ENCODE data around the gene BDKRB2. TPM values are rescaled to one million over a fixed set of nuclear protein-coding genes. Genes with fewer than 3 reads are reported as not detected.

The BDKRB2 gene
- total RNA-seq, 1 experiment from 2014 or later, result 3.0 TPM

DNA sequence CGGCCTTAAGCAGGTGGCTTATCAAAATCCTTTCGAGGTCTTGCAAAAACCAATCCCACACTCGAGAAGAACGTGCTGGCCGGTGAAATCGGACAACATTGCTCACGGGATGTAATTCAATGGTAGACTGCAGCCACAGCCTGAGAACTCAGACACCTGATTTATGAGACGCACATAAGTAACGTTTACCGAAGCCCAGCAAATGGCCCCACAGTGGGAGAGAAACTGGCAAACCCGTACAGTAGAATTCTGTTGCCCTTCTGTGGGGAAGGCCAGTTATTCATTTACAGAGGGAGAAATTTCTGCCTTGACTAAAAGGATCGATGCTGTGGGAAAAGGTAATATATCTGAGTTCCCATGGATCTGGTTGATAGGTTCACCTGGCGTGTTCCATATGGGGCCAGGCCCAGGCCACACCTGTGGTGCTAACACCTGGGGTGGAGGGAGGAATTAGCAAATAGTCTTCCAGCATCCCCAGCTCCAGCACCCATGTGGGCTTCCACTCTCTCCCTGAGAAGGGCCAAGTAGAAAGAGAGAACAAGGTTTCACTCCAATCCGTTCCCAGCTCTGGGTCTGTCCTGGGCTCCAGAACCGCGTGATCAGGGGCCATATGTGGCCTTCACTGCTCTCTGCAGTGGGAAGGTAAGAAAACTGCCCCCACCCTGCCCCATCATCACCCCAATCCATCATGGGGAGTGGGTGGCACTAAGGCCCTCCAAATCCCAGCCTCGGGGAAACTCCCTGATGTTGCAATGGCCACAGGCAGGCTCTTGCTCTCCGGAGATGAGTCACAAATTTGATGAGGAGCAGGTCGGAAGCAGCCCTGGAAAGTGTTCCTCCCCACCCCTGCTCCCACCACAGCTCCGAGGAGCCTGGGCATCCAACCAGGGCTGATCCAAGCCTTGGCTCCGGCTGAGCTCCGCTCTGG, 64.1 kb downstream of the BDKRB2 start:
- DNase-seq, result no peak
- no peaks in the 10 kb centered on the region for H3K36me3 ChIP-seq (replicated peaks; ENCODE audit: control insufficient read depth, insufficient read depth, low read length)
- no peaks in the 10 kb centered on the region for H3K27me3 ChIP-seq (ENCODE audit: control insufficient read depth, insufficient read depth, low read length)
- H3K4me3 ChIP-seq (ENCODE audit: insufficient read depth, low read depth, low read length), result no peak overlapping the region

DNA sequence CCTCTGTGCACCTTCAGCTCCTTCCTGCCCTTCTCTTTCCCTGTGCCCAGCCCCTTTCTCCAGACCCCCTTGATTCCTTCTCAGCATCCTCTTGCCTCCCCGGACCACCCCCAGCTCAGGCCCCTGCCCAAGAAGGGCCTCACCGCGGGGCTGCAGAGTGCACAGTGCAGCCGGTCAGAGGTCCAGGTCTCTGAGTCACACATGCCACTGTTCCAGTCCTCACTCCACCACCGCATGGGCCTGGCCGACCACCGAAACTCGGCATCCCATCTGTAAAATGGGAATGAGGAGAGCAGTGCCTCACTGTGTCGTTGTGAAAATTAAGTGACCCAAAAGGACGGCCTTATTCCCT, 64.7 kb downstream of the BDKRB2 start:
- H3K4me3 ChIP-seq (ENCODE audit: insufficient read depth, low read depth, low read length), result no peak overlapping the region
- DNase-seq, result no peak

DNA sequence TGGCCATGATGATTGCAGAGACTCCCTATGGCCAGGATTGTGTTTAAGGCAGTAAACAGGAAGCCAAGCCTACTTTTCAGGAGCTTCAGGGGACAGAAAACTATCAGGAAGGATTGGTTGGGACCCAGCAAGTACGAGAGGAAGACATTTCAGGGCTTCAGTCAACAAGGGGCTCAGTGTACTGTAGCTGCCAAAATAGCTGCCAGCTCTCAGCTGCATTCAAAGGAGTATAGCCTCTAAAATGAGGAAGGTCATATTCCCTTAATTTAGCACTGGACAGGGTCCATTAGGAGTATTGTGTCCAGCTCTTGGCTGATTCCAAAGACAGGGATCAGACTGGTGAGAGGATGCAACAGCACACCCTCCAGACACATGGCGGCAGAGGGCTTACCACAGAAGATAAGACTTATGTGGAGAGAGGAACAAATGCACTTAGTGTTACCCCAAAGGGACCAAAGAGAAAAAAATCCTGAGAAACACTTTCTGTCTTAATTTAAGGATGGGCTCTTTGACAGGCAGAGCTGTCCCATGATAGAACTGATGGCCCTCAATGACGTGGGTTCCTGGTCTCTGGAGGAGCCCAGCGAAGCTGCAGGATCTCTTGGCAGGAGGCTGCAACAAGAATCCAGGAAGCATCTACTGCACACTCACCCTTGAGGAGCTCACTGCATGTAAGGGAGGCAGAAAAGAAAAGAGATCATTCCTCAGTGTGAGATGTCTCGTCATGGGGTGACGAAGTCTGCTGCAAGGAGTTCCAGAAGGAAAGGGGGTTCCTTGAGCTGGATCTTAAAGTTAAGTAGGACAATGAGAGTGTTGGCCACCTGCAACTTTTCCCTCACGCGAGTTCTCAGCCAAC, 66.2 kb downstream of the BDKRB2 start:
- no peaks in the 10 kb centered on the region for H3K27me3 ChIP-seq (ENCODE audit: control insufficient read depth, insufficient read depth, low read length)
- no peak for DNase-seq
- H3K4me3 ChIP-seq (ENCODE audit: insufficient read depth, low read depth, low read length), result no peak overlapping the region
- no peaks in the 10 kb centered on the region for H3K36me3 ChIP-seq (replicated peaks; ENCODE audit: control insufficient read depth, insufficient read depth, low read length)

More for the DNA sequence above, 64.7 kb downstream of the BDKRB2 start:
- no peaks in the 10 kb centered on the region for H3K27me3 ChIP-seq (ENCODE audit: control insufficient read depth, insufficient read depth, low read length)
- no peaks in the 10 kb centered on the region for H3K36me3 ChIP-seq (replicated peaks; ENCODE audit: control insufficient read depth, insufficient read depth, low read length)

DNA sequence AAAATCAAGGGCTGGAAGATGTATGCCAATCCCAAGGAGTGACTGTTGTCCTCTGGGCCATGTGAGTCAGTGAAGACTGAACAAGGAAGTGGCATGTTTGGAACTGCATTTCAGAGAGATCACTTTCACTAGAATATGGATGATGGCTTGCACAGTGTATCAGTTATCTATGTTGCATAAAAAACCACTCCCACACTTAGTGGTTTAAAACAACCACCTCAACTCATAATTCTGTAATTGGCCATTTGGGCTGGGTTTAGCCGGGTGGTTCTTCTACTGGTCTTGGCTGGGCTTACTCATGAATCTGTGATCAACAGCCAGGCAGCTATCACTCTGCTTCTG, 66.8 kb downstream of the BDKRB2 start:
- no peaks in the 10 kb centered on the region for H3K36me3 ChIP-seq (replicated peaks; ENCODE audit: control insufficient read depth, insufficient read depth, low read length)

DNA sequence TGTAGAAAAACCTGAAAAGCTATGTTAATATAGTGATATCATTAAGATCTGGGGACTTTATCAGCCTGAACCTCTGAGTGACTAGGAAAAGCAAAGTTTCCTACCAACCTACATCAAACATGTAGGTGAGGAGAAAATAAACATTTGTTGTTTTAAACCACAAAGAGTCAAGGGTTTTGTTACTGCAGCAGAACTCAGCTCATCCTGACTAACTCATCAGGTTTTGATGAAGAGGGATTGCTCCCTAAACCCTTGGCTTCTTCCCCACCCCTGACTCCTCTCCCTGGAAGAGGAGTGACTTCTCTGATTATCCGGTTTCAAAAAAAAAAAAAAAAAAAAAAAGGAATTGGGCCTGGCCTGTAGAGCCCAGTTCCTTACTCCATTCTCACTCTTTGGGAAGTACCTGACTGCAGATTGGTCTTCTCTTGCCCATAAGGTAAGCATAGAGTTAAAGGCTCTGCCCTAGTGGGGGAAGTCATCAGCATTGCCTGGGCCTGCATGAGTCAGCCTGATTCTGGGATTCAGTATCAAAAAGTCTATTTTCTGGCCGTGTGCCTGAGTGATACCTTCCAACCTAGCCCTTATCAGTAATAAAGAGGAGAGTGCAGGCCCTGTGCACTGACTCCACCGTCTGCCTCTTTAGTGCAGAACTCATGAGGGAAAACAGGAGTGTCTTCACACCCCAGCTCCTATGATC, 68.3 kb downstream of the BDKRB2 start:
- DNase-seq, result no peak
- no peaks in the 10 kb centered on the region for H3K27me3 ChIP-seq (ENCODE audit: control insufficient read depth, insufficient read depth, low read length)
- no peak overlapping the region for H3K4me3 ChIP-seq (ENCODE audit: insufficient read depth, low read depth, low read length)
- H3K36me3 ChIP-seq (replicated peaks; ENCODE audit: control insufficient read depth, insufficient read depth, low read length), result no peaks in the 10 kb centered on the region

More for the DNA sequence above, 66.8 kb downstream of the BDKRB2 start:
- Histone ChIP-seq H3K4me3 (ENCODE audit: insufficient read depth, low read depth, low read length) (no peak overlapping the region), H3K27me3 (ENCODE audit: control insufficient read depth, insufficient read depth, low read length) (no peaks in the 10 kb centered on the region)
- no peak for DNase-seq

DNA sequence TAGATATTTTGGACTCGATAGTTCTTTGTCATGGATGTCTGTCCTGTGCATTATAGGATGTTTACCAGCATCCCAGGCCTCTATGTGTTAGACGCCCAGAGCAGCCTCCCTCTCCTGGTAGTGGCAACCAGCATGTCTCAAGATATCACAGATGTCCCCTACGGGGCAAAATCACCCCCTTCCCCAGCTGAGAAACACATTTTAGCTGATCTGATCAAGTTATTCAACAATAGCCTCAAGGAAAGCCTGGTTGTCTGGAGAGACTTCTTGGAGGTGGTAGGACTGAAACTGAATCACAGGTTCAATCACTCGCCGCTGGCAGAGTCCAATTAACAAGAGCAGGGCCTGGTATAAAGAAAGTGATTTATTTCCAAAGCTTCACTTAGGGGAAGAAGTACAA, 69.0 kb downstream of the BDKRB2 start:
- Histone ChIP-seq H3K27me3 (ENCODE audit: control insufficient read depth, insufficient read depth, low read length) (no peaks in the 10 kb centered on the region), H3K4me3 (ENCODE audit: insufficient read depth, low read depth, low read length) (no peak overlapping the region), H3K36me3 (replicated peaks; ENCODE audit: control insufficient read depth, insufficient read depth, low read length) (no peaks in the 10 kb centered on the region)
- DNase-seq, result no peak

DNA sequence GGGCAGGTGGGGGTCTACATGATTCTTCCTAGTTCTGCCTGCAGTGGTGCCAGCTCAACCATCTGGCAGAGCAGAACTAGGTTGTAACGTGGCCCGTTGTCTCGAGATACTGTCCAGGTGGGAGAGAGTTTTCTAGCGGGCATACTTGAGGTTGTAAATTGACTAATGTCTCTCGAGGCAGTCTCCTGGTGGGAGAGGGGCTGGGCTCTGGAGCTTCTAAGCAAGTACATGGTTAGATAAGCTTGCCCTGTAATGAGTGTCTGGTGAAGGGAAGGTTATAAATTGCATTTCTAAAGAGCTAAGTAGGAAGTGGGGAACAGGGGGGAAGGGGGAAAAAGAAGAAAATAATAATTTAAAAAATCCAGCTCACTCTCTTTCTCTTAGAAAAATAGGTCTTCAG, 69.5 kb downstream of the BDKRB2 start:
- Histone ChIP-seq H3K36me3 (replicated peaks; ENCODE audit: control insufficient read depth, insufficient read depth, low read length) (no peaks in the 10 kb centered on the region), H3K27me3 (ENCODE audit: control insufficient read depth, insufficient read depth, low read length) (no peaks in the 10 kb centered on the region), H3K4me3 (ENCODE audit: insufficient read depth, low read depth, low read length) (no peak overlapping the region)
- no peak for DNase-seq

DNA sequence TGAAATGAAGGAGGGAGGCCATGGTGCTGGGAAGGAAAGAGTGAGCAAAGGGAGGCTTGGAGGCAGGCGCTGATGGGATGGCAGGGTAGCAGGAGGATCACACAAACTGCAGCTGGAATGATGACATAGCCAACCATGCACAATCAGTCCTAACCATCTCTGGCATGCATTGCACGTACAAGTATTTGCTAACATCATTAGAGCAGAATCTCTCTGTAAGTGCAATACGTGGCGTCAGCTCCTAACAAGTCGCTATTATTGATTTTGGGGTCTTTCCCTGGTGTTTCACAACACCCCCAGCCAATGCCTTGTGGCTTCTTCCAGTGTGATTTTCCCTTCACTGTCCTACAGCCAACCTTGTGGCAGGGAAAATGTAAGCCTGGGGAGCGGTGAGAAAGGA, 69.9 kb downstream of the BDKRB2 start:
- Histone ChIP-seq H3K36me3 (replicated peaks; ENCODE audit: control insufficient read depth, insufficient read depth, low read length) (no peaks in the 10 kb centered on the region), H3K27me3 (ENCODE audit: control insufficient read depth, insufficient read depth, low read length) (no peaks in the 10 kb centered on the region), H3K4me3 (ENCODE audit: insufficient read depth, low read depth, low read length) (no peak overlapping the region)
- DNase-seq, result no peak

DNA sequence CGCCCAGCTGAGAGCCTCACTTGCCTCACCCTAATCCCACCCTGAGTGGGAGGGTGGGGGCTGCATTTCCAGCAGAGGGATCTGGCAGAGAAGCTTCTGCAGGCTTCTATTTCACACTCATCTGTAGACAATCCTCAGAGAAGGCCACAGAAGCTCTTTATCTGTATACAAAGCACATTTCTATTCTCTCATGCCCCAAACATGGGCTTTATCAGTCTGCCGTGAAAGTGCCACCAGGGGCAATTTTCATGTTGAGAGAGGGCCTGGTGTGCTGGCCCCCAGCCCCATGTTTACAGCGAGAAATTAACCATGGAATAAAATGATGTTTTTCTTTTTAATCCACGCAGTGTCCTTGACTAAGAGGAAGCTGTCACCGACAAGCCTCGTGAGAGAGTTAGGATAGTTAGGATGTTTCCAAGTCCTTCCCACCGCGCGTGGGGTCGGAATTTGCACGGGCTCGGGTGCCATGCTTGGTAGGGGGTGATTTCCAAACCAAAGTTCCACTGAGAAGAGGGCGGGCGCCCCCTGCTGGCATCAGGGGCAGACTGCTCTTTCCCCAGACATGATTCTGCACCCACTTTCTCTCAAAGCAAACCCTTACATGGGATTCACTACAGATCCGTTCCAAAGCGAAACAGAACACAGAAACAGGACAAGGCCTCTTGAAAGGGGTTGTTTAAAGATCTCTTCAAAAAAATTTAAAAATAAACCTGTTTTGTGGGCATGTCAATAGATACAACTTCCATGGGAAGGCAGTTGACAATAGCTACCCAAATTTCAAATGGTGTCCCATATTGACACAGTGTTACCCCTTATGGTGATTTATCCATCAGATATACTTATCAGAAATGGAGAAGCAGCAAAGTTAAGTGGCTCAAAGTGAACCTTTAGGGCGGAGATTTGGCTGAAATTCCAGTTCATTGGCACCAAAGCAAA, 70.8 kb downstream of the BDKRB2 start:
- H3K4me3 ChIP-seq (ENCODE audit: insufficient read depth, low read depth, low read length), result no peak overlapping the region
- H3K27me3 ChIP-seq (ENCODE audit: control insufficient read depth, insufficient read depth, low read length), result no peaks in the 10 kb centered on the region
- H3K36me3 ChIP-seq (replicated peaks; ENCODE audit: control insufficient read depth, insufficient read depth, low read length), result no peaks in the 10 kb centered on the region
- DNase-seq, result peak; percentile 84

DNA sequence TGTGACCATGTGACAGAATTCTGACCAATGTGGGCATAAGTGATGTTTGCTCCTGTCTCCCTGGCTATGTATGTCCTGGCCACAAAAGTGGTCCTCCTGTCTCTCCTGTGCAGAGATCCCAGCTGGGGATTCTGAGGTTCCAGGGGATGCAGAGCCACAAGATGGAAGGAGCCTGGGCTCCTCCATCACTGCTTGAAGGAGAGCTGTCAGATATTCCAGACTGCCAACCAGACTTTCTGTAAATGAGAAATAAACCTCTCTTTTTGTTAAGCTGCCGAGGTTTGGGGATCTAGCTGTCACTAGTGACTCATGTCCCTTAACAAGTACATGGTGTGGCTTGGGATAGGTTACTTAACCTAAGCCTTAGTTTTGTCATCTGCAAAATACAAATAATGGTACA, 73.3 kb downstream of the BDKRB2 start:
- Histone ChIP-seq H3K4me3 (ENCODE audit: insufficient read depth, low read depth, low read length) (no peak overlapping the region), H3K36me3 (replicated peaks; ENCODE audit: control insufficient read depth, insufficient read depth, low read length) (no peaks in the 10 kb centered on the region), H3K27me3 (ENCODE audit: control insufficient read depth, insufficient read depth, low read length) (no peaks in the 10 kb centered on the region)
- no peak for DNase-seq

DNA sequence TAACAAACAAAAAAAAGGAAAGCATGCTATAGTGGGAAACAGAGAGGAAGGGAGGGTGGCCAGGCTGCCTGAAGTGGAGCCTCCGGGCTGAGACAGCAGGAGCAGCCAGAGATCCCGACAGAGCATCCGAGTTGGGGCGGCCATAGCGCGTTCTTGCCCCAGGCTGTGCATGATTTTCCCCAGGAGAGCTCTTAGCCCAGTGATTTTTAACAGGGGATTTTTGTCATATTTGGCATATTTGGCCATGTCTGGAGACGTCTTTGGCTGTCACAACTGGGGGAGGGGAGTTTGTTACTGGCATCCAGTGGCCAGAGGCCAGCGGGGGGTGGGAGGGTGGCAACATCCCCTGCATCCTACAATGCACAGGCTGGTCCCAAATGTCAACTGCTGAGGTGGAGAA, 74.9 kb downstream of the BDKRB2 start:
- H3K27me3 ChIP-seq (ENCODE audit: control insufficient read depth, insufficient read depth, low read length), result no peaks in the 10 kb centered on the region
- H3K36me3 ChIP-seq (replicated peaks; ENCODE audit: control insufficient read depth, insufficient read depth, low read length), result no peaks in the 10 kb centered on the region
- no peak for DNase-seq
- no peak overlapping the region for H3K4me3 ChIP-seq (ENCODE audit: insufficient read depth, low read depth, low read length)

DNA sequence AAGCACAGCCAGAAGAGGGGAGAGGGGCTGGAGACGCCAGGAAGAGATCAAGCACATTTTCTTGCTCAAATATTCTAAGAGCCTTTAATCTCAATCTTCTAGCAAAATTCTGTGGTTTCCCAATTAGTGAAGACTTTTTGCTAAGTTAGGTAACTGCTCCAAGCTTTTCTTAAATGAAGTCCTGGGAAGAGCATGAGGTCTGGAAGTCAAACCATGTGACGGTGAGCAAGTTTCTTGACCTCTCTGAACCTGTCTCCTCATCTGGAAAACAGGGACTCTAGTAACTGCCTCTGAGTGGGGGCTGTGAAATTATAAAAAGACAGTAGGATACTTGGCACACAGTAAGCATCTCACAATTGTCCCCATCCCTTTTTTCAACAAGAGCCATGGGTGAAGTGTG, 75.5 kb downstream of the BDKRB2 start:
- Histone ChIP-seq H3K36me3 (replicated peaks; ENCODE audit: control insufficient read depth, insufficient read depth, low read length) (no peaks in the 10 kb centered on the region), H3K27me3 (ENCODE audit: control insufficient read depth, insufficient read depth, low read length) (no peaks in the 10 kb centered on the region), H3K4me3 (ENCODE audit: insufficient read depth, low read depth, low read length) (no peak overlapping the region)
- DNase-seq, result no peak

DNA sequence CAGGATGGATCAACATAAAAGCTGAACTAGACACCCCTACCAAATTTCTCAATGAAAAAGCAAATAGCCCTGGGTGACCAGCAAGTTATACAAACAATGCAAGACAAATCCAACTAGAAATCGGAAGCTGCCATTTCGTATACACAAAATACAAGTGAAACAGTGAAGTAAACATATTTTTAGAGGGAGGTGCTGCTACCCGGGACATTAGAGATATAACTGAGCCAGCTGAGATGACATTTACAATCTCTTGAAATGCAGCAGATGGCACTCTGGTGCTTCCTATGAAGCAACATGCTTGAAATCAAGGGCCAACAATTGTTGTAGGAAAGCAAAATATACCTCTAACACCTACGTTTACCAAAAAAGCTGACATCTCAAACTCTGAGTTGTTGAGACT, 76.8 kb downstream of the BDKRB2 start:
- DNase-seq, result no peak
- Histone ChIP-seq H3K36me3 (replicated peaks; ENCODE audit: control insufficient read depth, insufficient read depth, low read length) (no peaks in the 10 kb centered on the region), H3K27me3 (ENCODE audit: control insufficient read depth, insufficient read depth, low read length) (no peaks in the 10 kb centered on the region)

DNA sequence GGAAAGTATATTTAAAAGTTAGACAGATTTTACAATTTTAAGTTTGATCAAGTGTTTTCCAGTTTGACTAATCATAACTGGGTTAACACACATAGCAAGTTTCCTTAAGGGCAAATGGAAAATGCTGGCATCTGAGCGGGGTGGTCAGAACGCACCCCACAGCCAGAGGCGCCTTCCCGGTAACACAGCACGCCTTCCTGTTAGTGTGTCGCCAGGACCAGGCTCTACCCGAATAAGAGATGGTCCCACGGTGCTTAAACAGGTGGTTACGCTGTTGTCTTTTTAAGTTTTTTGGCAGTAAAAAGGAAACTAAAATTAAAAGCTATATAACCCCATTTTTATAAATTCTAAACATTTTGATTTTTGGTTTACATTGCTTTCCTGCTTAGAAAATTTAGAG, 79.4 kb downstream of the BDKRB2 start:
- Histone ChIP-seq H3K4me3 (ENCODE audit: insufficient read depth, low read depth, low read length) (no peak overlapping the region), H3K36me3 (replicated peaks; ENCODE audit: control insufficient read depth, insufficient read depth, low read length) (no peaks in the 10 kb centered on the region), H3K27me3 (ENCODE audit: control insufficient read depth, insufficient read depth, low read length) (no peaks in the 10 kb centered on the region)
- no peak for DNase-seq

More for the DNA sequence above, 76.8 kb downstream of the BDKRB2 start:
- no peak overlapping the region for H3K4me3 ChIP-seq (ENCODE audit: insufficient read depth, low read depth, low read length)
